ENCODE measurements around the gene SOCS4.
A peak's percentile ranks its signal among the peaks of the same experiment; 100 is the strongest.

Gene SOCS4

DNA sequence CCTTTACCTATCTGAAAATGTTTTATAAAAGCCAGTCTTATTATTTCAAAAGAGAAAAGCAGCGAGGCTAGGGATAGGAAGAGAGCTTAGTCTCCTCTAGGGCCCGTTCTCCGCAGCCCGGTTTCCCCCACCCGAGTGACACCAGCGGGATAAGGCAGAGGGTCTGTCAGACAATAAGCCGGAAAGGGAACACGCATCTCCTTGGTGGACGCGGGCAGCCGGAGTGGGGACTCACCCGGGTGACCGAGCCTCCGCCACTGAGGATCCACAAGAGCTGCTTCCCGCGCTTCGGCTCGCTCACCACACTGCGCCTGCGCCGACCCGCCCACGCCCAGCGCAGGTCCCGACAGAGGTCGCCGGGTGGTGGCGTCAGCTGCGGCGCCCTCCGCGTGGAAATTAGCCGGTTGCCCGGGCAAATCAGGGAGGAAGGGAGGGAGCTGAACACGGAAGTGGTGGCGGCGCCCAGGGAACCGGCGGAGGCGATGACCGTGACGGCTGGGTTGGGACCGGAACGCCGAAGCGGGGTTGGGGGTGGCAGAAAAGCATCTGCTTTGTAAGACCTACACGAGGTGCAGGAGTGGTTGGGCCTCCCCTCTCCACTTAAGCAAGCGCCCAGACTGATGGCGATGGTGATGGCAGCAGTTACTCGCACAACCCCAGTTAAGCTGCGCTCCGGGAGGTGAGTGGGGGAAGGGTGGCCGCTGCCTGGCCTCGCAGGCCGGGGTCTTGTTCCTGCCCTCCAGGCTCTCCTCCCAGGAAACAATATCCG lies at the start of gene SOCS4, which contains the start of gene WDHD1:
Gene SOCS4 (plus strand): TSS at position 444 of the 769 bp plus-strand sequence. CDS start 15,806 bp downstream, outside the sequence.
Gene WDHD1 (minus strand): TSS at position 307 of the 769 bp plus-strand sequence. CDS start 312 bp downstream, outside the sequence.
- TF ChIP-seq CTCF (conservative IDR thresholded peaks at IDR 0.05; ENCODE audit: low read depth, low read length) = no peak
- H3K27me3 ChIP-seq (ENCODE audit: insufficient read depth, low read depth) = no peaks in the 10 kb centered on the region
- peak within 1 kb of the TSS; percentile 63 for H3K27ac ChIP-seq
- peak within 1 kb of the TSS; percentile 76 for H3K4me2 ChIP-seq
- no peaks in the 10 kb centered on the region for H4K20me1 ChIP-seq (ENCODE audit: insufficient read depth)
- H3K79me2 ChIP-seq (ENCODE audit: insufficient read depth, low read depth) = peaks cover 61% of the 10 kb centered on the region
- H3K9ac ChIP-seq = peak within 1 kb of the TSS; percentile 85
- H2AFZ ChIP-seq (ENCODE audit: low read depth) = peak within 1 kb of the TSS; percentile 79
- H3K4me3 ChIP-seq (IDR thresholded peaks at IDR 0.05; ENCODE audit: insufficient read depth, low read depth, low read length) = no peak within 1 kb of the TSS
- no peaks in the 10 kb centered on the region for H3K36me3 ChIP-seq (ENCODE audit: insufficient read depth)
- peaks cover 31% of the 10 kb centered on the region for H3K4me1 ChIP-seq (ENCODE audit: low read depth, poor library complexity, severe bottlenecking)

GRCh38 chr14:54979039-54979438 lies 48.0 kb upstream of the SOCS4 start:
- Histone ChIP-seq H3K9ac (no peak overlapping the region), H2AFZ (ENCODE audit: low read depth) (no peak overlapping the region), H3K27me3 (ENCODE audit: insufficient read depth, low read depth) (no peaks in the 10 kb centered on the region), H3K4me2 (no peak overlapping the region), H3K79me2 (ENCODE audit: insufficient read depth, low read depth) (no peaks in the 10 kb centered on the region), H3K4me3 (IDR thresholded peaks at IDR 0.05; ENCODE audit: insufficient read depth, low read depth, low read length) (no peak overlapping the region), H3K4me1 (ENCODE audit: low read depth, poor library complexity, severe bottlenecking) (no peaks in the 10 kb centered on the region), H3K36me3 (ENCODE audit: insufficient read depth) (no peaks in the 10 kb centered on the region), H4K20me1 (ENCODE audit: insufficient read depth) (no peaks in the 10 kb centered on the region), H3K27ac (no peak overlapping the region)
- TF ChIP-seq CTCF (conservative IDR thresholded peaks at IDR 0.05; ENCODE audit: low read depth, low read length) = no peak

- no peaks in the 10 kb centered on the region for H3K27me3 ChIP-seq (ENCODE audit: insufficient read depth, low read depth)
- no peaks in the 10 kb centered on the region for H3K79me2 ChIP-seq (ENCODE audit: insufficient read depth, low read depth)
- H3K4me2 ChIP-seq = no peak overlapping the region
- H3K4me3 ChIP-seq (IDR thresholded peaks at IDR 0.05; ENCODE audit: insufficient read depth, low read depth, low read length) = no peak overlapping the region
- 0 out of 2 replicates have a peak, but pooled peaks have one; percentile 35 for TF ChIP-seq CTCF (conservative IDR thresholded peaks at IDR 0.05; ENCODE audit: low read depth, low read length)
- H4K20me1 ChIP-seq (ENCODE audit: insufficient read depth) = no peaks in the 10 kb centered on the region
- no peak overlapping the region for H2AFZ ChIP-seq (ENCODE audit: low read depth)
- no peaks in the 10 kb centered on the region for H3K36me3 ChIP-seq (ENCODE audit: insufficient read depth)
- H3K9ac ChIP-seq = no peak overlapping the region
- H3K4me1 ChIP-seq (ENCODE audit: low read depth, poor library complexity, severe bottlenecking) = no peaks in the 10 kb centered on the region
- no peak overlapping the region for H3K27ac ChIP-seq
Observed at GRCh38 chr14:54981698-54982097, 45.3 kb upstream of the SOCS4 start.

GRCh38 chr14:54985156-54985555 lies 41.9 kb upstream of the SOCS4 start:
- no peaks in the 10 kb centered on the region for H3K36me3 ChIP-seq (ENCODE audit: insufficient read depth)
- TF ChIP-seq CTCF (conservative IDR thresholded peaks at IDR 0.05; ENCODE audit: low read depth, low read length) = no peak
- no peak overlapping the region for H3K9ac ChIP-seq
- no peaks in the 10 kb centered on the region for H3K27me3 ChIP-seq (ENCODE audit: insufficient read depth, low read depth)
- H3K4me1 ChIP-seq (ENCODE audit: low read depth, poor library complexity, severe bottlenecking) = no peaks in the 10 kb centered on the region
- no peak overlapping the region for H3K4me3 ChIP-seq (IDR thresholded peaks at IDR 0.05; ENCODE audit: insufficient read depth, low read depth, low read length)
- H3K27ac ChIP-seq = no peak overlapping the region
- no peaks in the 10 kb centered on the region for H3K79me2 ChIP-seq (ENCODE audit: insufficient read depth, low read depth)
- no peak overlapping the region for H3K4me2 ChIP-seq
- H4K20me1 ChIP-seq (ENCODE audit: insufficient read depth) = no peaks in the 10 kb centered on the region
- H2AFZ ChIP-seq (ENCODE audit: low read depth) = no peak overlapping the region
